HG03521 (cell line): ENCODE measurements around the gene SUPT6H.
"Not testable (repeated sequence)": the region's sequence is repeated elsewhere in the genome, so short reads cannot be mapped to it uniquely, and the experiment has no call there.

ENCODE experiments used
- ATAC-seq: cut with Tn5 transposase; IDR thresholded peaks from one replicate; pipeline ENCODE4 v1.9.1; 2021; ENCODE audit warnings: mild to moderate bottlenecking, moderate library complexity; ENCODE audit not compliant: unreplicated experiment

Gene SUPT6H

GRCh38 chr17:28646039-28646754 is 15.8 kb upstream of the SUPT6H start:
- ATAC-seq: no peak

- ATAC-seq: no peak
Observed at GRCh38 chr17:28648698-28649097, 13.3 kb upstream of the SUPT6H start.

- no peak for ATAC-seq
Observed at GRCh38 chr17:28655160-28655559, 6.8 kb upstream of the SUPT6H start.

DNA sequence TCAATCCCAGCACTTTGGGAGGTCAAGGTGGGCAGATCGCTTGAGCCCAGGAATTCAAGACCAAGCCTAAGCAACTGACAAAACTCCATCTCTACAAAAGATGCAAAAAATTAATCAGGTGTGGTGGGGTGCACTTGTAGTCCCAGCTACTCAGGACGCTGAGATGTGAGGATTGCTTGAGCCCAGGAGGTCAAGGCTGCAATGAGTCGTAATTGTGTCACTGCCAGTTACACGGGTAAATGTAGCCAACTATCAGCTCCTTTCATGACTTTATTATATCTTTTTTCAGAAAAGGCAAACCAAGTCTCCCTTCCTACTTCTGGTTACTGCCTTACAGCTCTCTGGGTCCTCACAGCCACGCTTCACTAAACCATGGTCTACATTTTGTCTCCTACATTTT is 4.2 kb upstream of the SUPT6H start:
- ATAC-seq: no peak

GRCh38 chr17:28658342-28658741 is 3.7 kb upstream of the SUPT6H start:
- not testable (repeated sequence) for ATAC-seq

DNA sequence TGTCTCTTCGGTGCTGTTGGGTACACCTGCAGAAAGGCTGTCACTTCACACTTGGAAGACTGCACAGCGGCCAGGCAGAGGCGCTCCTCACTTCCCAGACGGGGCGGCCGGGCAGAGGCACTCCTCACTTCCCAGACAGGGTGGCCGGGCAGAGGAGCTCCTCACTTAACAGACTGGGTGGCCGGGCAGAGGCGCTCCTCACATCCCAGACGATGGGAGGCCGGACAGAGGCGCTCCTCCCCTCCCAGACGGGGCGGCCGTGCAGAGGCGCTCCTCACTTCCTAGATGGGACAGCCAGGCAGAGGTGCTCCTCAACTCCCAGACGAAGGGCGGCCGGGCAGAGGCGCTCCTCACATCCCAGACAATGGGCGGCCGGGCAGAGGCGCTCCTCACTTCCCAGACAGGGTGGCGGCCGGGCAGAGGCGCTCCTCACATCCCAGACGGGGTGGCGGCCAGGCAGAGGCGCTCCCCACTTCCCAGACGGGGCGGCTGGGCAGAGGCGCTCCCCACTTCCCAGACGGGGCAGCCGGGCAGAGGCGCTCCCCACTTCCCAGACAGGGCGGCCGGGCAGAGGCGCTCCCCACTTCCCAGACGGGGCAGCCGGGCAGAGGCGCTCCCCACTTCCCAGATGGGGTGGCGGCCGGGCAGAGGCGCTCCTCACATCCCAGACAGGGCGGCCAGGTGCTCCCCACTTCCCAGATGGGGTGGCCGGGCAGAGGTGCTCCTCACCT is 3.1 kb upstream of the SUPT6H start:
- not testable (repeated sequence) for ATAC-seq

DNA sequence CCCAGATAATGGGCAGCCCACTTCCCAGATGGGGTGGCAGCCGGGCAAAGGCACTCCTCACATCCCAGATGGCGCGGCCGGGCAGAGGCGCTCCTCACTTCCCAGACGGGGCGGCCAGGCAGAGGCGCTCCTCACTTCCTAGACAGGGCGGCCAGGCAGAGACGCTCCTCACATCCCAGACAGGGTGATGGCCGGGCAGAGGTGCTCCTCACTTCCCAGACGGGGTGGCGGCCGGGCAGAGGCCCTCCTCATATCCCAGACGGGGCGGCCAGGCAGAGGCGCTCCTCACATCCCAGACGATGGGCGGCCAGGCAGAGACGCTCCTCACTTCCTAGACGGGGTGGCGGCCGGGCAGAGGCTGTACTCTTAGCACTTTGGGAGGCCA is 2.5 kb upstream of the SUPT6H start:
- not testable (repeated sequence) for ATAC-seq

- no peak for ATAC-seq
Observed at GRCh38 chr17:28662527-28662829, 473 bp downstream of the SUPT6H start.

DNA sequence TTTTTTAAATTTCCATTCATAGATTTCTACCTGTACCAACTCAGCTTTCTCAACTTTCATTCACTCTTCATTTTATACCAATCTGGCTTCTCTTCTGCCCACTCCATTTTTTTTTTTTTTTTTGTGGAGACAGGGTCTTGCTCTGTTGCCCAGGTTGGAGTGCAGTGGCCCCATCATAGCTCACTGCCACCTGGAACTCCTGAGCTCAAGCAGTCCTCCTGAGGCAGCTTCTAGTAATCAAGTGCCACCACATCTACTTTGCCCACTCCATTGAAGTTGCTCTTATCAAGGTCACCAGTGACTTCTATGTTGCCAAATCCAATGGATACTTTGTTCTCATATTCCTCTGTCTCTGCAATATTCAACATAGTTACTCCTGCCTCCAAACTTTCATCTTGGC is 1.7 kb downstream of the SUPT6H start:
- no peak for ATAC-seq

- ATAC-seq: no peak
Observed at GRCh38 chr17:28665994-28666393, 4.0 kb downstream of the SUPT6H start.

- ATAC-seq: no peak
Observed at GRCh38 chr17:28667870-28668269, 5.9 kb downstream of the SUPT6H start.

DNA sequence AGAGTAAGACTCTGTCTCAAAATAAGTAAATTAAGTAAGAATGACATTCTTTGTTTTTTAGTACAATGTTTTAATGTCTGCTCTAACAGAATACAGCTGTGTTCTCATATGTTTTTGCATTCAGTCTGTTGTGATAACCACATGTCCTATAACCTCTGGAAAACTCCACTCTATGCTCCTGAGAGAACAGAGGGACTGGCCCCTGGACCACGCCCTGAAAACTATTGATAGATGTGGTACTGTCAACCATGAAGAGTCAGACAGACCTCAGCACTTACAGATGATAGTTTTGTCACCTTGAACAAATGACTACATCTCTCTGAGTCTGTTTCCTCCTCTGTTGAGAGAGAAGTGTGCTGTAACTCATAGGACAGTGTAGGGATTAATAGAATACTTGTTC is 7.9 kb downstream of the SUPT6H start:
- ATAC-seq: no peak

GRCh38 chr17:28675490-28675889 is 13.5 kb downstream of the SUPT6H start:
- no peak for ATAC-seq

GRCh38 chr17:28675980-28676379 is 14.0 kb downstream of the SUPT6H start:
- ATAC-seq: no peak

- no peak for ATAC-seq
Observed at GRCh38 chr17:28682655-28683054, 20.6 kb downstream of the SUPT6H start.

GRCh38 chr17:28684963-28685362 is 23.0 kb downstream of the SUPT6H start:
- no peak for ATAC-seq

DNA sequence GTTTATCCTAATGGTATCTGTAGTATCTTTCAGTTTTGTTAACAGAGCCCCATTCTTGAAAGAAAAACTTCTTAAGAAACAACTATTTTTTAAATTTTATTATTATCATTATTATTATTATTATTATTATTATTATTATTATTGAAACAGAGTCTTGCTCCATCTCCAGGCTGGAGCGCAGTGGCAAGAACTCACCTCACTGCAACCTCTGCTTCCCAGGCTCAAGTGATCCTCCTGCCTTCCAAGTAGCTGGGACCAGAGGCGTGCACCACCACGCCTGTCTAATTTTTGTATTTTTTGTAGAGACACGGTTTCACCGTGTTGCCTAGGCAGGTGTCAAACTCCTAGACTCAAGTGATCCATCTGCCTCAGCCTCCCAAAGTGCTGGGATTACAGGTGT is 23.4 kb downstream of the SUPT6H start:
- ATAC-seq: no peak

- ATAC-seq: no peak
Observed at GRCh38 chr17:28686296-28686695, 24.3 kb downstream of the SUPT6H start.

DNA sequence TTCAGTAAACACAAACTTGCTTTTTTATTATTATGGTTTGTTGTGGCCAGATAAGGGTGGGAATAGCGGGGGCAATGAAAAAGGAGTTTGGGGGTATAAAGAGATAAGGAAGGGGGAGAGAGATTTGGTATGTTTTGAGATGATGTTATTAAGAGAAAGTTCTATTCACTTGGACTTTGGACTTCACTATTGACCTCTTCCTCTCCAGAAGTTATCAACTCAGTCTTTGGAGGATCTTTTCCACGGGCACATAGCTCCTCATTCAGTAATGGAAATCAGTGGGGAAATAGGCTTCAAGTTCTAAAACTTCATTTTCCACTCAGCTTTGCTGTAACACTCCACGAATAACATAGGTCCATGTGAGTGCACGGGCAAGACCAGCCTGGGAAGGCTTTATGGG is 26.5 kb downstream of the SUPT6H start:
- no peak for ATAC-seq

DNA sequence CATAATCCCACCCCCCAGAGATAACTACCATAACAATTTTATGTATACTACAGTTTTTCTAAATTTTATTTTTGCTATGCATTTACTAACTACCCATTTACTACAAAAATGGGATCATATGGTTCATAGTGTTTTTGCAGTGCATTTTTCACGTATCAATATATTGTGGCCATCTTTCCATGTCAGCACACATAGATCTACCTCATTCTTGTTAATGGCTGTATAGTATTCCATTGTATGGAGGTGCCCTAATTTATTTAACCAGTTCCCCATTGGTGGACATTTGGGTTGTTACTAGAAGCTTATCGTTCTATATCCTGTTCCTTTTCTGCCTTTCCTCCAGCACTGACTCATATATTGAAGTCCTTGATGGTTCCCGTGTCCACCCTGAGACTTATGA is 27.0 kb downstream of the SUPT6H start:
- ATAC-seq: no peak

DNA sequence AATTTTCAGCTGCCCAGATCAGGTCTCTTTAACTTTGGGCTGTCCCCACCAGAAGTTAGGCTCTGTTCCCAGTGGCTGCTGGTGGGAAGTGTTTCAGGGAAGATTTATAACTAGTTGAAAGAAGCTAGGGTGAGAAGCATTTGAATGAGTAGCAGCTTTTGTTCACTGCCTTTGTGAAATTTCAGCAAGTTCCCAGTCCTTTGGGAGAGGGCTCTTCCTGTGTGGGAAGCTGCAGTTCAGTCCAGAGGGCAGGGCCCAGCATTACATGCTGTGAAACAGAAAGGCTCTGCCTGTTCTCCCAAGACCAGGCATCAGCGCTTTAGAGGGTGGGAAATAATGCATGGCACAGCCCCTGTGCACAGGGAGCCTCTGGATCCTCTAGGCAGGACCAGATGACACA is 31.9 kb downstream of the SUPT6H start:
- no peak for ATAC-seq

DNA sequence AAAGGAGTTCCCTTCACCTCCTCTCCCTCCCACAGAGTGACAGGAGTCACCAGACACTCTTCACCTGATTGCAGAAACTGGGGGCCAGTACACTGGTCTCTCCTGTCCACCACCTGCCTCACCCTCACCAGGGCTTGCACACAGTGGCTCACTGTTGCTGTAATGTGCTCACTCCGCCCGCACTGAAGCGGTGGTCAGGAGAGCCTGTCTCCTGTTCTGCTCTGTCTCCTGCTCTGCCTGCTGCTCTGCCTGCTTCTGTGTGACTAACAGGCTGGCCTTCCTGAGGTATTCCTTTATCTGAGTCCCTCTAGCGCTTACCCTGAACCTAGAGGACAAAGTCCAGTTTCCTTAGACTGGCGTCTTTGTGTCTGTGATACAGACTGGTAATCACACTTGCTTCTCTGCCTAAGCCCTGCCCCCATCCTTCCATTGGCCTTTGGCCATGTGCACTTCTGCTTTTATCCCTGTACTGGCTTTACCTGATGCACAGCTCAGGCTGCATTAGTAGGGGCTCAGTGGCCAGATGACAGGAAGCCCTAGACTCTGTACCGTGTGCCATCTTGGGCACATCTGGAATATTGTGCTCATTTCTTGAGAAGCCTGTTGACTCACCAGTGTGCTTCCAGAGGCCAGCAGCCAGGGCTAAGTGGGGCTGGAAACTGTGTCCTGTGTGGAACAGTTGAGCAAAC is 36.4 kb downstream of the SUPT6H start:
- no peak for ATAC-seq
